Uterus (tissue), 2 donors: ENCODE measurements around the gene TADA2A.

Experiments used
- POLR2A ChIP-seq, 2 donors: fragments of 450-650 bp; IDR thresholded peaks; one replicate each; pipeline ENCODE4 v1.6.1; 2016; ENCODE audit warnings: antibody characterized with exemption in 2 of 2, mild to moderate bottlenecking in 1 of 2, moderate library complexity in 1 of 2
- TF ChIP-seq, protein P1 (sequence below), 4 experiments: fragments of 200-600 bp in 2 of 4; fragments of 450-650 bp in 2 of 4; sonication (generic) in 2 of 4; IDR thresholded peaks; one replicate each; pipeline ENCODE4 v1.5.1; 2016 to 2019; ENCODE audit warnings: antibody characterized with exemption in 4 of 4, mild to moderate bottlenecking in 2 of 4, moderate library complexity in 1 of 4

DNA sequence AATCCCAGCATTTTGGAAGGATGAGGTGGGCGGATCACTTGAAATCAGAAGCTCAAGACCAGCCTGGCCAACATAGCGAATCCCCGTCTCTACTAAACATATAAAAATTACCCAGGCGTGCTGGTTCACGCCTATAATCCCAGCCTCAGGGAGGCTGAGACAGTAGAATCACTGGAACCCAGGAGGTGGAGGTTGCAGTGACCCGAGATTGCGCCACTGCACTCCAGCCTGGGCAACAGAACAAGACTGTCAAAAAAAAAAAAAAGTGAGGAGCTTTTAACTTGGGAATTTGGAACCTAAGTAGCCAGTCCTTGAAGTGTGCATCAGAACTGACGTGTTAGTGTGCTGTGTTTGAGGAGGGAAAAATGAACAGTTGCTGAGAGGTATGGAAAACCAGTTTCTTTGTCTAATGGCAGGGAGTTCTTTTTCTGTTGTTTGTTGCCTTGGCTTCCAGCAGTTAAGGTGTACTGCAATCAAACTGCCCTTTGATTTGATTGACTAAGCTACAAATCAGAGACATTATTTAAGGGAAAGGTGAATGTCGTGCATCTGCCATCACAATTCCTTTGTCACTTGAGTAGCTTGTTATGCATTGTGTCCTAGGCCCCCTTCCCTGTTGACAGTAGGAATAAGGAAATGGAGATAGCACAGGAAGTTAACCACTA lies 74.4 kb downstream of the TADA2A start:
- no peak for TF ChIP-seq POLR2A (IDR thresholded peaks at IDR 0.05)
- TF ChIP-seq, protein P1, sequence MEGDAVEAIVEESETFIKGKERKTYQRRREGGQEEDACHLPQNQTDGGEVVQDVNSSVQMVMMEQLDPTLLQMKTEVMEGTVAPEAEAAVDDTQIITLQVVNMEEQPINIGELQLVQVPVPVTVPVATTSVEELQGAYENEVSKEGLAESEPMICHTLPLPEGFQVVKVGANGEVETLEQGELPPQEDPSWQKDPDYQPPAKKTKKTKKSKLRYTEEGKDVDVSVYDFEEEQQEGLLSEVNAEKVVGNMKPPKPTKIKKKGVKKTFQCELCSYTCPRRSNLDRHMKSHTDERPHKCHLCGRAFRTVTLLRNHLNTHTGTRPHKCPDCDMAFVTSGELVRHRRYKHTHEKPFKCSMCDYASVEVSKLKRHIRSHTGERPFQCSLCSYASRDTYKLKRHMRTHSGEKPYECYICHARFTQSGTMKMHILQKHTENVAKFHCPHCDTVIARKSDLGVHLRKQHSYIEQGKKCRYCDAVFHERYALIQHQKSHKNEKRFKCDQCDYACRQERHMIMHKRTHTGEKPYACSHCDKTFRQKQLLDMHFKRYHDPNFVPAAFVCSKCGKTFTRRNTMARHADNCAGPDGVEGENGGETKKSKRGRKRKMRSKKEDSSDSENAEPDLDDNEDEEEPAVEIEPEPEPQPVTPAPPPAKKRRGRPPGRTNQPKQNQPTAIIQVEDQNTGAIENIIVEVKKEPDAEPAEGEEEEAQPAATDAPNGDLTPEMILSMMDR (IDR thresholded peaks at IDR 0.05): no peak
